ENCODE data around the gene PPIF.

Gene PPIF

DNA sequence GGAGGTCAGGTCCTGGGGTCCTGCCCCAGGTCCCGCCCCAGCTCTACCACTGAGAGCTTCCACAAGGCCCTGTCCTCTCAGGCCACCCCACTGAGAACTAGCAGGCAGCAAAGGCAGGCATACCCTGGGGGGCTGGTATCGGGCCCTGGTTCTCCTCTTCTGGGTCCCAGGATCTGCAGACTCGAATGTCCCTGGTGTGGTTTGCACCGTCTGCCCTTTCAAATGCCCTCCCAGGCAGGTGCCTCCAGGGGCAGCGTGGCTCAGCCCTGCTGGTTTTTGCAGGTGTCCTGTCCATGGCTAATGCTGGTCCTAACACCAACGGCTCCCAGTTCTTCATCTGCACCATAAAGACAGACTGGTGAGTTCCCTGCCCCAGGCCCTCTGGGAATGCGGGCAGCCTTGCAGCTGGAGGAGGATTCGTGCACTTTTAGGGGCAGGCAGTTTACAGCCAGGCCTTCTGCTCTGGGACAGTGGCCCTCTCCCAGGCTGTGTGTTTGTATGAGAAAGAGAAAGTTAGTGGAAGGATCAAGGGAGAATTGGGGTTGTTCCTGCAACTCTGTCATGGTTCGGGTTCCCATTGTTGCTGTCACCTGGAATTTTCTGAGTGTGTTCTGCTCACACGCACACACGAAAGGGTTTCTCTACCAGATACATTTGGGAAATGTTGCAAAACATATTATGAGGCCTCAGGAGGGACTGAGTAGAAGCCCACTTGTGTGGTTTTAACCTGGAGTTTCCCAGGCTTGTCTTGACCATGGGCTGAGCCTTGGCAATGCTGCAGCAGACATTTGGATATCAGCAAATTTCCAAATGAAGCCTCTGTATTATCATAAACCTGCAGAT is 5.0 kb downstream of the PPIF start:
- TF ChIP-seq GATA1 (IDR thresholded peaks at IDR 0.05; ENCODE audit: low read depth, low read length) (no peak), POLR2A (IDR thresholded peaks at IDR 0.05; ENCODE audit: low read length) (no peak)
- DNase-seq: no peak

DNA sequence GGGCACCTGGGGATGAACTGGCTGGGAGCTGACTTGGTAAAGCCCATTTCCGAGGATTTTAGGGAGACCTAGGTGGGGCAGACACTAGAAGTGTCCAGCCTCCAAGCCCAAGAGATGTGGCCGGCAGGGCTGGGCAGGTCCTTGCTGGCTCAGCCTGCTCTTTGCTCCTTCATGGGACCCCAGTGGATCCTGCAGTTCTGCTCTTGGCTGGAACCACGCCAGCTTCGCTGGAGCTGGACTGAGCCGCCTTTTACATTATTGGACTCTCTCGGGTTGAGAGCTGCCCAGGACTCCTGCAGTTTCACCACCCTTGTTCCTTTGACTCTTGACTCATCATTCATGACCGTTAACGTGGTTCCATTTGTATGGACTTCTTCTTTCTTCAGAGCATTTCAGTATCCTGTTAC is 5.7 kb downstream of the PPIF start:
- TF ChIP-seq POLR2A (IDR thresholded peaks at IDR 0.05; ENCODE audit: low read length) (no peak), GATA1 (IDR thresholded peaks at IDR 0.05; ENCODE audit: low read depth, low read length) (no peak)
- DNase-seq: no peak

DNA sequence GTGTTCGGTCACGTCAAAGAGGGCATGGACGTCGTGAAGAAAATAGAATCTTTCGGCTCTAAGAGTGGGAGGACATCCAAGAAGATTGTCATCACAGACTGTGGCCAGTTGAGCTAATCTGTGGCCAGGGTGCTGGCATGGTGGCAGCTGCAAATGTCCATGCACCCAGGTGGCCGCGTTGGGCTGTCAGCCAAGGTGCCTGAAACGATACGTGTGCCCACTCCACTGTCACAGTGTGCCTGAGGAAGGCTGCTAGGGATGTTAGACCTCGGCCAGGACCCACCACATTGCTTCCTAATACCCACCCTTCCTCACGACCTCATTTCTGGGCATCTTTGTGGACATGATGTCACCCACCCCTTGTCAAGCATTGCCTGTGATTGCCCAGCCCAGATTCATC is 6.5 kb downstream of the PPIF start:
- no peak for TF ChIP-seq POLR2A (IDR thresholded peaks at IDR 0.05; ENCODE audit: low read length)
- TF ChIP-seq GATA1 (IDR thresholded peaks at IDR 0.05; ENCODE audit: low read depth, low read length): no peak
- DNase-seq: no peak

DNA sequence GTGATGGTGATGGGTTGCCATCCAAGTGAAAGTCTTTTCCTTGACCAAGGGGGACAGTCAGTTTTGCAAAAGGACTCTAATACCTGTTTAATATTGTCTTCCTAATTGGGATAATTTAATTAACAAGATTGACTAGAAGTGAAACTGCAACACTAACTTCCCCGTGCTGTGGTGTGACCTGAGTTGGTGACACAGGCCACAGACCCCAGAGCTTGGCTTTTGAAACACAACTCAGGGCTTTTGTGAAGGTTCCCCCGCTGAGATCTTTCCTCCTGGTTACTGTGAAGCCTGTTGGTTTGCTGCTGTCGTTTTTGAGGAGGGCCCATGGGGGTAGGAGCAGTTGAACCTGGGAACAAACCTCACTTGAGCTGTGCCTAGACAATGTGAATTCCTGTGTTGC is 6.9 kb downstream of the PPIF start:
- DNase-seq: no peak
- TF ChIP-seq POLR2A (IDR thresholded peaks at IDR 0.05; ENCODE audit: low read length): no peak
- TF ChIP-seq GATA1 (IDR thresholded peaks at IDR 0.05; ENCODE audit: low read depth, low read length): no peak

DNA sequence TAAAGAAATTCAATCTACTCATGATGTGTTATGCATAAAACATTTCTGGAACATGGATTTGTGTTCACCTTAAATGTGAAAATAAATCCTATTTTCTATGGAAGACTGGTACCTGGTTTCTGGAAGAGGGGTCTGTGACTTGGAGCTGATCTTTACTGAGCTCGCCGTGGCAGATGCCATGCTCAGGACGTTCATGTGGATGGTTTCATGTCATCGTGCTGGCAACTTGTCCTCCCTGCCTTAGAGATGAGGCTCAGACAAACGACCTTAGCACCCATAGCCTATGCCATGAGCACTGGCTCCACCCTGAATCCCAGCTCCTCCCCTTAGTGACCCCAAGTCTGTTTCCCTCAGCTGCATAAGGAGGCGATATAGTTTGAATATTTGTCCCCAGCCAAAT is 7.3 kb downstream of the PPIF start:
- TF ChIP-seq POLR2A (IDR thresholded peaks at IDR 0.05; ENCODE audit: low read length): no peak
- TF ChIP-seq GATA1 (IDR thresholded peaks at IDR 0.05; ENCODE audit: low read depth, low read length): no peak
- no peak for DNase-seq

DNA sequence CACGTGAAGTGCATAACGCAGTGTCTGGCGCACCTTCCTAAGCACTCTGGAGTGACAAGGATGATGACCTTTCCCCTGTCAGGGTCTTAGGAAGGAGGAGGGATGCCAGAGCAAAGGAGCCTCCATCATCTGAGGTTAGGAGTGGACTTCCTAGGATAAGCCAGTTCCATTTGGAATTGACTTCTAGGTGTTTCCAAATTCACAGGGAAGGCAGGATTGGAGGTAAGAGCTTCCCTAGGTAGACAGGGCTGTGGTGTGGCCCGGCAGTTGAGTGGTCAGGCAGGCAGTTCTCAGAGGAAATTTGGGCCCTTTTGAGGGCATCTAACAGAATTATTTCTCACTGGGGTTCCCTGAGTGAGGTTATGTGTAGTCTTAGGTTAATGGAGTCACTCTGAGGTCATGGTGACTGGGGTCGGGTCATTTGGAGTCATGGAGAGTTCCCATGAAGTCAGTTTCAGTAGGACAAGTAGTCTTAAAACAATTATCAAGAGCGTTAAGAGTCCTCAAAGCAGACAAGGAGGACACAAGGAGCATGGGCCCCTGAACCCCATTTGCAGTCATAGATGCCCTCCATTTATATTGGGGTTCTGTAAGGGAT is 8.2 kb downstream of the PPIF start:
- TF ChIP-seq GATA1 (IDR thresholded peaks at IDR 0.05; ENCODE audit: low read depth, low read length): no peak
- no peak for TF ChIP-seq POLR2A (IDR thresholded peaks at IDR 0.05; ENCODE audit: low read length)
- DNase-seq: no peak

DNA sequence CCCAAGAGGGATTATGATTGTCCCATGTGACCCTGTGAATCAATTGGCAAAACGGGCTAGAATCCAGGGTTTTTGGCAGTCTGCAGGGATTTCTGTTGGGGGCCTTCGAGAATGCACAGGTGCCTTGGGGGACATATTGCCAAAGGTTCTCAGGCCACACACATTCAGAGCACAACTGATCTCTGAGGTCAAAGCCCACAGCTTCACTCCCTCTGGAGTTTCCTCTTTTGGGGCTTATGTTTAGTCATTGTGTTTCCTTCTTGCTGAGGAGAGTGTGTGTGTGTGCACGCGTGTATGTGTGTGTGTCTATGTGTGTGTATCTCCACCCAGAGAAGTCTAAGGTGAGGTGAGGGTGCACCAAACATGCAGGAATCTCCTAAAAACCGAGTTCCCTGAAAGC is 8.8 kb downstream of the PPIF start:
- no peak for DNase-seq
- TF ChIP-seq GATA1 (IDR thresholded peaks at IDR 0.05; ENCODE audit: low read depth, low read length) (no peak), POLR2A (IDR thresholded peaks at IDR 0.05; ENCODE audit: low read length) (no peak)

DNA sequence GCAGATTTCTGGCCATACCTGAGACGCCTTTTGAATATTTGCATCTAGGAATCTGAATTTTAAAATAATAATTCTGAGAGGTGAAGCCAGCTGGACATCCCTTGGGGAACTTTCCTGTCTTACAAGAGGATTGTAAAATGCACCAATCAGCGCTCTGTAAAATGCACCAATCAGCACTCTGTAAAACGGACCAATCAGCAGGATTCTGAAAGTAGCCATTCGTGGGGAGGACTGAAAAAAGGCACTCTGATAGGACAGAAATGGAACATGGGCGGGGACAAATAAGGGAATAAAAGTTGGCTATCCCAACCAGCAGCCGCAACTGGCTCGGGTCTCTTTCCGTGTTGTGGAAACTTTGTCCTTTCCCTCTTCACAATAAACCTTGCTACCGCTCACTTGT is 9.9 kb downstream of the PPIF start:
- TF ChIP-seq POLR2A (IDR thresholded peaks at IDR 0.05; ENCODE audit: low read length) (no peak), GATA1 (IDR thresholded peaks at IDR 0.05; ENCODE audit: low read depth, low read length) (no peak)
- no peak for DNase-seq

DNA sequence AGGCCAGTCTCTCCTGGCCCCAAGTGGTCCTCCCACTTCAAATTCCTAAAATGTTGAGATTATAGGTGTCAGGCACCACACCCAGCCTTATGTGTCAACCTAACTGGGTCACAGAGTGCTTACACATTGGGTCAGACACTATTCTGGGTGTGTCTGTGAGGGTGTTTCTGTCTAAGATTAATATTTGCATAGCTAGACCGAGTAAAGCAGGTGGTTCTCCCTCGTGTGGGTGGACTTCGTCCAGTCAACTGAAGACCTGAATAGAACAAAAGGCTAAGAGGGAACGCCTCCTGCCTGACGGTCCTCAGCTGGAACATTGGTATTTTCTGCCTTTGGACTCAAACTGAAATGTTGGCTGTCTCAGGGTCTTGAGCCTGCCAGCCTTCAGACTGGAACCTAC is 11.5 kb downstream of the PPIF start:
- no peak for DNase-seq
- TF ChIP-seq GATA1 (IDR thresholded peaks at IDR 0.05; ENCODE audit: low read depth, low read length): no peak
- TF ChIP-seq POLR2A (IDR thresholded peaks at IDR 0.05; ENCODE audit: low read length): no peak

DNA sequence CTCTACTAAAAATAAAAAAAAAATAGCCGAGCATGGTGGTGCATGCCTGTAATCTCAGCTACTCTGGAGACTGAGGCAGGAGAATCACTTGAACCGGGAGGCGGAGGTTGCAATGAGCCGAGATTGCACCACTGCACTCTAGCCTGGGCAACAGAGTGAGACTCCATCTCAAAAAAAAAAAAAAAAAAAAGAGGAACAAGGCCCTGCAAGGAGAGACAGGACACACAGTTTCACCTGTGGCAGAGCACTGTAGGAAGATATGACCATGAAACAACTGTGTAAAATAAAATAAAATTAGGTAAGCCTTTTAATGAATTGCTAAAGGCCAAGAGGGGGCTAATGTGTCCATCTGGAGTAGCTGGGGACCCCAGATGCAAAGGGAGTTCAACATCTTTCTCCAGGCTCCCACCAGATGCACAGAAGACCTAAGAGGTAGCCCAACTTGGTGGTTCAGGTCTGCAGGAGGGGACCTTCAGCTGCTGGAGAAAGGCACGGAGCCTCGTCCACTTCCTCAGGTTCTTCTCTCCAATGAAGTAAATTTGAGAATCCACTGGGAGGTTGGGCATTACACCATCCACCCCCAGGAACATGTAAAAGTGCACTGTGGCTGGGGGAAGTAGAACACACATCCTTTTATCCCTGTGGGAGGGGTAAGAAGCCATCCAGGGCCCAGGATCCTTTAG is 12.7 kb downstream of the PPIF start:
- DNase-seq: no peak
- TF ChIP-seq POLR2A (IDR thresholded peaks at IDR 0.05; ENCODE audit: low read length): no peak
- no peak for TF ChIP-seq GATA1 (IDR thresholded peaks at IDR 0.05; ENCODE audit: low read depth, low read length)

DNA sequence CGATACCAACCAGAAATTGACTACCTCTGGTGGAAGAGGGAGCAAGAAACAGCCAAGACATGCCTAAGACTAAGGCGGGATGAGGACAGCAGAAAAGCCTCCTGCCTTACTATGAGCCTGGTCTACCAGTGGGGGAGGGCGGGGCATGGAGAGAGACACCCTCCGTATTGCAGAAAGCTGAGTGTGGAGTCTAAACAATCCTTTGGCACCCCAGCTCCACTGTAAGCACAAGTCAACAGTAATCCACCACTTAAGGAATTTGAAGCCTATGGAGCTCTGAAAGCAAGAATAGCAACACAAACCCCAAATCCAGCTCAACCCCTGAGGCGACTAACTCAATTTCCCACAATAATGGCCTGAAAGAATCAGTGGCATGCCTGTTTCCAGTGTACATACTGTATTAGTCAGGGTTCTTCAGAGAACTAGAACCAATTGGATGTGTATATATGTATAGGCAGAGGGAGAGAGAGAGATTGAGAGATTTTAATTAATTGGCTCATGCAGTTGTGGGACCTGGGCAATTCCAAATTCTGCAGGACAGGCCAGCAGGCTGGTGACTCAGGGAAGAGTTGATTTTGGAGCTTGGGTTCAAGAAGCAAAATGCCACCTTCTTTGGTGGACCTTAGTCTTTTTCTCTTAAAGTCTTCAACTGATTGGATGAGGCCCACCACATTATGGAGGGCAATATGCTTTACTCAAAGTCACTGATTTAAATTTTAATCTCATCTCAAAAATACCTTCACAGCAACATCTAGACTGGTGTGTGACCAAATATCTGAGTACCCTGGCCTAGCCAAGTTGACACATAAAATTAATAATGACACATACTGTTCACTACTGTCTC is 13.5 kb downstream of the PPIF start:
- no peak for DNase-seq
- TF ChIP-seq GATA1 (IDR thresholded peaks at IDR 0.05; ENCODE audit: low read depth, low read length) (no peak), POLR2A (IDR thresholded peaks at IDR 0.05; ENCODE audit: low read length) (no peak)

DNA sequence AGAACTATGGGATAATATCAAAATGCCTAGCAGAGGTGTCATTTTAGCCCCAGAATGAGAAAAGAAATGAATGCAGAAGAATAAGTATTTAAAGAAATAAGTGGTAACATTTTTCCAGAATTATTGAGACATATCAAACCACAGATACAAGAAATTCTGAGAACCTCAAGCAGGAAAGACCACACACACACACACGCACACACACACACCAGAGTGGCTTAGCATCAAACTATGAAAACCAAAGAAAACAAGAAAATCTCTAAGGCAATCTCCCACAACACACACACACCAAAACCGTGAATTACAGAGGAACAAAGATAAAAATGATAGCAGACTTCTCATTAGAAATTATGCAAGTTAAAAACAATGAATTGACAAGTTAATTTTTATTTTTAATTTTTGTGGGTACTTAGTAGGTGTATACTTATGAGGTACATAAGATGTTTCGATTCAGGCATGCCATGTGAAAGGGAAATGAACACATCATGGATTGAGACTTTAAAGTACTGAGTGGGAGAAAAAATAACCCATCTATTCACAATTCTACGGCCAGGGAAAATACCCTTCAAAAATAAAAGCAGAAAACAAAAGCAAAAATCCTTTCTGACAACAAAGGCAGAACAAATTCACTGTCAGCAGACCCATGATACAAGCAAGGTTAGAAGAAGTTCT is 14.6 kb downstream of the PPIF start:
- no peak for TF ChIP-seq POLR2A (IDR thresholded peaks at IDR 0.05; ENCODE audit: low read length)
- no peak for TF ChIP-seq GATA1 (IDR thresholded peaks at IDR 0.05; ENCODE audit: low read depth, low read length)
- no peak for DNase-seq

DNA sequence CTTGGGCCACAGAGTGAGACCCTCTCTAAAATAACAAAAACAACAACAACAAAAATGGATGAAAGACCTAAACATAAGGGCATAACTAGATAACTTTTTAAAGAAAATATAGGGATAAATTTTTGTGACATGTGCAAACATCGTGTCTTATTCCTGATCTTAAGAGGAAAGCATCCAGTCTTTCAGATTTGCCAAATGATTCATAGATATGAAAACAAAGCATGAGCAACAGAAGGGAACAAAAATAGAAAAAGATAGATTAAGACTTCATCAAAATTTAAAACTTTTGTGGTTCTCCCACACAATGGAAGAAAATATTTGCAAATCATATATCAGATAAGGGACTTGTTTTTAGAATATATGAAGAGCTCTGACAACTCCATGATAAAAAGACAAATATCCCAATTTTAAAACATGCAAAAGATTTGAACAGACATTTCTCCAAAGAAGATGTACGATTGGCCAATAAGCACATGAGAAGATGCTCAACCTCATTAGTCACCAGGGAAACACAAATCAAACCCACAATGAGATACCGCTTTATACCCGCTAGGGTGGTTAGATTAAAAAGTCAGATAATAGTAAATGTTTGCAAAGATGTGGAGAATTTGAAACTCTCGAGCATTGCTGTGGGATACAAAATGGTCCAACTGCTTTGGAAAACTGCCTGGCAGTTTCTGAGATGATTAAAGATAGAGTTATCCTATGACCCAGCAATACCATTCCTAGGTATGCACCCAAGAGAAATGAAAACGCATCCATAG is 20.3 kb downstream of the PPIF start:
- TF ChIP-seq POLR2A (IDR thresholded peaks at IDR 0.05; ENCODE audit: low read length) (no peak), GATA1 (IDR thresholded peaks at IDR 0.05; ENCODE audit: low read depth, low read length) (no peak)
- no peak for DNase-seq

All from erythroblast (primary cell).